ENCODE measurements around the gene DDX47.
A peak's percentile ranks its signal among the peaks of the same experiment; 100 is the strongest.
"Not testable (repeated sequence)": the region's sequence is repeated elsewhere in the genome, so short reads cannot be mapped to it uniquely, and the experiment has no call there.

Gene DDX47

GRCh38 chr12:12872139-12872933 lies 59.2 kb downstream of the DDX47 start:
- DNase-seq (ENCODE audit: low read depth), result peak; percentile 93

- DNase-seq (ENCODE audit: low read depth), result peak; percentile 57
These were observed 59.8 kb downstream of the DDX47 start for GRCh38 chr12:12872934-12873275.

GRCh38 chr12:12874029-12874428 lies 60.9 kb downstream of the DDX47 start:
- DNase-seq (ENCODE audit: low read depth), result no peak

GRCh38 chr12:12875301-12875700 lies 62.2 kb downstream of the DDX47 start:
- DNase-seq (ENCODE audit: low read depth), result not testable (repeated sequence)

- no peak for DNase-seq (ENCODE audit: low read depth)
These were observed 64.1 kb downstream of the DDX47 start for GRCh38 chr12:12877153-12877768.

GRCh38 chr12:12877781-12878455 lies 64.8 kb downstream of the DDX47 start:
- peak; percentile 50 for DNase-seq (ENCODE audit: low read depth)
